Measurements from ENCODE around the gene KLK14.

Gene KLK14

GRCh38 chr19:51083181-51083580 is 494 bp upstream of the KLK14 start:
- no peak for DNase-seq

GRCh38 chr19:51081476-51081875 is 1.2 kb downstream of the KLK14 start:
- DNase-seq, result no peak

- DNase-seq, result no peak
Observed at GRCh38 chr19:51079481-51080110, 3.1 kb downstream of the KLK14 start.

GRCh38 chr19:51078731-51079130 is 4.0 kb downstream of the KLK14 start:
- DNase-seq, result no peak

- no peak for DNase-seq
Observed at GRCh38 chr19:51078104-51078503, 4.6 kb downstream of the KLK14 start.

- no peak for DNase-seq
Observed at GRCh38 chr19:51076631-51077213, 6.0 kb downstream of the KLK14 start.

- no peak for DNase-seq
Observed at GRCh38 chr19:51075998-51076397, 6.7 kb downstream of the KLK14 start.

- DNase-seq, result no peak
Observed at GRCh38 chr19:51071095-51071405, 11.6 kb downstream of the KLK14 start.

- DNase-seq, result no peak
Observed at GRCh38 chr19:51070334-51071094, 12.2 kb downstream of the KLK14 start.

- no peak for DNase-seq
Observed at GRCh38 chr19:51066393-51067186, 16.1 kb downstream of the KLK14 start.

GRCh38 chr19:51065221-51065960 is 17.3 kb downstream of the KLK14 start:
- DNase-seq, result no peak

- peak; percentile 6 for DNase-seq
Observed at GRCh38 chr19:51064534-51065220, 18.0 kb downstream of the KLK14 start, which contains the start of gene KLK13. KLK13 (minus strand) TSS chr19:51065092; CDS start chr19:51065067, 25 bp downstream.

GRCh38 chr19:51063664-51064063 is 19.0 kb downstream of the KLK14 start:
- DNase-seq, result no peak

GRCh38 chr19:51060973-51061372 is 21.7 kb downstream of the KLK14 start:
- no peak for DNase-seq

- no peak for DNase-seq
Observed at GRCh38 chr19:51060336-51060735, 22.4 kb downstream of the KLK14 start.

GRCh38 chr19:51059715-51060114 is 23.0 kb downstream of the KLK14 start:
- no peak for DNase-seq

GRCh38 chr19:51055866-51056265 is 26.8 kb downstream of the KLK14 start:
- no peak for DNase-seq

- DNase-seq, result no peak
Observed at GRCh38 chr19:51047031-51047335, 35.7 kb downstream of the KLK14 start.

- DNase-seq, result no peak
Observed at GRCh38 chr19:51044327-51044726, 38.4 kb downstream of the KLK14 start.

GRCh38 chr19:51043497-51043896 is 39.2 kb downstream of the KLK14 start:
- no peak for DNase-seq

GRCh38 chr19:51040151-51040550 is 42.5 kb downstream of the KLK14 start:
- no peak for DNase-seq

- peak; percentile 9 for DNase-seq
Observed at GRCh38 chr19:51036519-51036918, 46.2 kb downstream of the KLK14 start.
